Measurements from ENCODE around the gene DAP3. TPM values are rescaled to one million over a fixed set of nuclear protein-coding genes. Genes with fewer than 3 reads are reported as not detected.

DAP3 gene
- total RNA-seq, 2 donors from 2014 or later: 128 to 172 TPM

Other genes with a start within 250 kb of the DAP3 start
- 10 to 100 TPM; 43.0 to 69.4 TPM for gene ASH1L, start 126.3 kb upstream of the DAP3 start, total RNA-seq
- gene MSTO1, start 78.9 kb upstream of the DAP3 start, total RNA-seq: 10 to 100 TPM; 50.1 to 55.3 TPM
- gene YY1AP1, start 317 bp upstream of the DAP3 start, total RNA-seq: 10 to 100 TPM; 80.2 to 90.3 TPM
- 10 to 100 TPM; 63.7 to 80.4 TPM for gene GON4L, start 168.1 kb downstream of the DAP3 start, total RNA-seq
- 10 to 100 TPM; 20.9 to 21.5 TPM for gene SYT11, start 170.5 kb downstream of the DAP3 start, total RNA-seq
- gene RIT1, start 222.3 kb downstream of the DAP3 start, total RNA-seq: 10 to 100 TPM; 33.1 to 49.2 TPM
- 100 to 1,000 TPM in 1 of 2 donors, 10 to 100 TPM in 1; 81.2 to 100 TPM for gene KHDC4, start 245.3 kb downstream of the DAP3 start, total RNA-seq